HG02840 (cell line): ENCODE results near the gene POLR1E.

ENCODE experiments used
- ATAC-seq: cut with Tn5 transposase; IDR thresholded peaks from one replicate; pipeline ENCODE4 v1.9.1; 2021; ENCODE audit warnings: mild to moderate bottlenecking, moderate library complexity, moderate number of reproducible peaks; ENCODE audit not compliant: unreplicated experiment, low FRiP score

Gene POLR1E

GRCh38 chr9:37531699-37532098 lies 46.0 kb downstream of the POLR1E start:
- peak; percentile 68 for ATAC-seq

GRCh38 chr9:37534412-37534811 lies 48.7 kb downstream of the POLR1E start:
- no peak for ATAC-seq

GRCh38 chr9:37534901-37535300 lies 49.2 kb downstream of the POLR1E start:
- no peak for ATAC-seq

GRCh38 chr9:37538099-37538498 lies 52.4 kb downstream of the POLR1E start:
- no peak for ATAC-seq

- ATAC-seq, result no peak
These were observed 53.9 kb downstream of the POLR1E start for GRCh38 chr9:37539634-37540033.

DNA sequence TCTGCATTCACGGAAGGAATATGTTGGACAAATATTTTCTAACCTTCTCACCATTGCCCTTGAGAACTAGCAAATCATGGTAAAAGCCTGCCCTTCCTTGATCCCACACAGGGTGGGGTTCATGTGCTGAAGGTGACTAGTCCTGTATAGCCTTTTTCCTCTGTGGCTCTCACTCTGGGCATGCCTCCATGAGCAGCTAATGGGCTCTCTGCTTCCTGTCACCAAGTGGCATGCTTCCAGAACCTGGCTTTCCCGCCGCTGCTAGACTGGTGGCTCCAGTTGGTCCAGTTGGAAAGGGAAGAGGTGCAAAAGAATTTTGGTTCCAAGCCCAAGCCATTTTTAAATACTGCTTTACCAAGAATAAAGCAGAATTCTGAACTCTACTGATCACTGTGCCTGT lies 54.9 kb downstream of the POLR1E start:
- no peak for ATAC-seq

DNA sequence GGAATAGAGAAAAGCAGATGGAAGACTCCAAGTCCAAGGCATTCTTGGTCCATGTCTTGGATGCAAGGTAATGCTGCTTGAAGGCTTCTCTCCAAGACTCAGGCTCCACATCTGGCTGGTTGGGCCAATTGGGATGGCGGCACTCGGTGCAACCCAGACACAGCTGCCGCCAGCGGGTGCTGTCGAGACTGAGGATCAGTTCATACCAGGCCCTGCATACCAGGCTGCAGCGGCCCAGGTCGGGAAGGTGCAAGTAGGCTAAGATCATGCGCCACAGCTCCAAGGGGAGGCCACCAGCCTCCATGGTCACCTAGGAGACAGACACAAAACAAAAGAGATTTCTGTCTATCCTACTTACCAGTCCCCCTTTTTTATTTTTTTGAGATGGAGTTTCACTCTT lies 55.7 kb downstream of the POLR1E start:
- no peak for ATAC-seq

DNA sequence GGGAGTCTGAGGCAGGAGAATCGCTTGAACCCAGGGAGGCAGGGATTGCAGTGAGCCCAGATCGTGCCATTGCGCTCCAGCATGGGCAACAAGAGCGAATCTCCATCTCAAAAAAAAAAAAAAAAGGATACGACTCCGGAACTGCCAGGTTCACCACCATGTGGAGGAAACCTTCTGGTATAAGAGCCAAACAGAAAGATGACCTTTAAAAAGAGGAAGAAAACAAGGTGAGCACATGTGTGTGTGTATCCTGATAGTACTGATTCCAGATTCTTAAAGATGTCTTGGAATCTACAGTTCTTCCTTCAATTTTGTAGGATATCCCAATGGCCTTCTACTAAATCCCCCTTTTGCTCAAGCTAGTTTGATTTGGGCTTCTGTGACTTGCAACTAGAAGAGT lies 56.7 kb downstream of the POLR1E start:
- no peak for ATAC-seq

DNA sequence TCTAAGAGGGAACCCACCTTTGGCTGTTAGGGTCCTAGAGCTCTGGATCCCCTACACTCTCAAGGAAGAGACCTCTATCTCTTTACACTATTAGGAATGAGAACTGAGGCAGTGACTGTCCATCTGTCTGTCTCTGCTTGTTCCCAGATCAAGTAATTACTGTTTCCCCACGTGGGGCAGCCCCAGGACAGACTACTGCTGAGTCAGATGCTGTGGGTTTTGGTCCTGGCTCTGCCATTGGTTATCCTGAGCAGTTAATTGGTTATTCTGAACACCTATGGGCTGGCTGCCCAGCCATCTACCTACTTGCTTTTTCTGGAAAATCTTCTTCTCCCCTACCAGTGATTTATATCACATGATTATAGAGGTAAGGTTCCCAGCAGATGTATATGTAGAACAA lies 57.1 kb downstream of the POLR1E start:
- ATAC-seq, result no peak

- no peak for ATAC-seq
These were observed 57.7 kb downstream of the POLR1E start for GRCh38 chr9:37543468-37543867.

DNA sequence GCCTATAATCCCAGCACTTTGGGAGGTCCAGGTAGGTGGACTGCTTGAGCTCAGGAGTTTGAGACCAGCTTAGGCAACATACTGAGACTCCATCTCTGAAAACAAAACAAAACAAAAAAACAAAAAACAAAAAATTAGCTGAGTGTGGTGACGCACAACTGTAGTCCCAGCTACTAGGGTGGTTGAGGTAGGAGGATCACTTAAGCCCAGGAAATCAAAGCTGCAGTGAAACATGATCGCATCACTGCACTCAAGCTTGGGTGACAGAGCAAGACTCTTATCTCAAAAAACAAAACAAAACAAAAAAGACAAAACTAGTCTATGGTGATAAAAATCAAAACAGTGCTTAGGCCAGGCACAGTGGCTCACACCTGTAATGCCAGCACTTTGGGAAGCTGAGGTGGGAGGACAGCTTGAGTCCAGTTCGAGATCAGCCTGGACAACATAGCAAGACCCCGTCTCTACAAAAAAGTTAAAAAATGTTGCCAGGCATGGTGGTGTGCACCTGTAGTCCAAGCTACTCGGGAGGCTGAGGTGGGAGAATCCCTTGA lies 61.7 kb downstream of the POLR1E start:
- no peak for ATAC-seq

GRCh38 chr9:37549527-37549926 lies 63.8 kb downstream of the POLR1E start:
- no peak for ATAC-seq

DNA sequence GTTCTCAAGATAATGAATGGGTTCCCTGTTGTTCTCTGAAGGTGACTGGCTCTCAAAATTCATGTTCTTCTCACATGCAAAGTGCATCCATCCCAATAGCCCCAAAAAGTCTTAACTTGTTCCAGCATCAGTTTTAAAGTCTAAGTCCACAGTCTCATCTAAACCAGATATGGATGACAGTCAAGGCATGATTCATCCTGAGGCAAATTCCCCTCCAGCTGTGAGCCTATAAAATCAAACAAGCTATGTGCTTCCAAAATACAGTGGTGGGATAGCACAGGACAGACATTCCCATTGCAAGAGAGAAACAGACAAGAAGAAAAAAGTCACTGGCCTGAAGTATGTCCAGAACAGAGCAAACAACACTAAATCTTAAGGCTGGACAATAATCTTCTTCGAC lies 65.0 kb downstream of the POLR1E start:
- no peak for ATAC-seq

- ATAC-seq, result no peak
These were observed 65.7 kb downstream of the POLR1E start for GRCh38 chr9:37551468-37551867.

GRCh38 chr9:37551888-37552287 lies 66.1 kb downstream of the POLR1E start:
- no peak for ATAC-seq
